K562 (cell line): ENCODE results near the gene TLX3.

Experiments
- ATF2 ChIP-seq: sonication (generic); formaldehyde crosslinking; IDR thresholded peaks from 2 replicates; pipeline ENCODE4 v1.8.1; 2022; ENCODE audit warnings: missing genetic modification reagents
- CTCF ChIP-seq, 3 experiments: IDR thresholded peaks in 2 of 3; conservative IDR thresholded peaks in 1 of 3; 2 replicates each; pipeline ENCODE4 v1.5.1; 2011 to 2012; ENCODE audit warnings: low read length in 3 of 3, mild to moderate bottlenecking in 3 of 3, control low read depth in 2 of 3, improper control_type of control experiment in 1 of 3, inconsistent platforms in 1 of 3, low read depth in 1 of 3, mixed read lengths in 1 of 3, moderate library complexity in 1 of 3; ENCODE audit not compliant: insufficient read depth in 2 of 3
- E2F6 ChIP-seq, 2 experiments: IDR thresholded peaks; 2 replicates each; pipeline ENCODE4 v1.6.1; 2011; ENCODE audit warnings: borderline replicate concordance in 1 of 2, control low read depth in 1 of 2, low read depth in 1 of 2, low read length in 1 of 2, mild to moderate bottlenecking in 1 of 2, mixed read lengths in 1 of 2, moderate library complexity in 1 of 2; ENCODE audit not compliant: insufficient read depth in 1 of 2, insufficient read length in 1 of 2, poor library complexity in 1 of 2, severe bottlenecking in 1 of 2; ENCODE audit errors: extremely low read depth in 1 of 2
- EP300 ChIP-seq: IDR thresholded peaks from 2 replicates; pipeline ENCODE4 v1.6.1; 2012; ENCODE audit warnings: low read length, improper control_type of control experiment
- JUND ChIP-seq, 2 experiments: IDR thresholded peaks; 2 replicates in 1 of 2; 3 replicates in 1 of 2; pipeline ENCODE4 v1.6.1; 2011; ENCODE audit warnings: borderline replicate concordance in 2 of 2, low read depth in 2 of 2, low read length in 2 of 2, improper control_type of control experiment in 1 of 2, missing biosample characterization in 1 of 2, missing genetic modification characterization in 1 of 2, missing genetic modification reagents in 1 of 2
- MTA3 ChIP-seq: fragments of 450-650 bp; formaldehyde crosslinking; IDR thresholded peaks from 2 replicates; pipeline ENCODE4 v1.6.1; 2017; ENCODE audit warnings: mild to moderate bottlenecking, borderline replicate concordance
- POLR2A ChIP-seq: fragments of 450-650 bp; conservative IDR thresholded peaks from 2 replicates; pipeline ENCODE4 v1.6.1; 2016
- SMAD4 ChIP-seq: fragments of 250-450 bp; sonication (Bioruptor Pico); conservative IDR thresholded peaks from 2 replicates; pipeline ENCODE4 v1.8.0; 2021; ENCODE audit warnings: inconsistent platforms, mild to moderate bottlenecking, moderate library complexity
- SRF ChIP-seq, 2 experiments: fragments of 250-450, 450-650 bp in 1 of 2; sonication (Bioruptor Pico) in 1 of 2; sonication (generic) in 1 of 2; formaldehyde crosslinking; IDR thresholded peaks; 2 replicates each; pipeline versions ENCODE4 v1.5.0 to v1.5.1; 2020 to 2022; ENCODE audit warnings: mild to moderate bottlenecking in 1 of 2, missing genetic modification reagents in 1 of 2
- TFE3 ChIP-seq: fragments of 450-650 bp; formaldehyde crosslinking; IDR thresholded peaks from 2 replicates; pipeline ENCODE4 v1.4.0; 2020; ENCODE audit warnings: mild to moderate bottlenecking, mixed read lengths

- TF ChIP-seq SRF (CRISPR knock-in tag; IDR thresholded peaks at IDR 0.05): no peak
- TF ChIP-seq E2F6 (IDR thresholded peaks at IDR 0.05; ENCODE audit: borderline replicate concordance in 1 of 2, extremely low read depth in 1 of 2, insufficient read depth in 1 of 2, insufficient read length in 1 of 2, low read depth in 1 of 2, low read length in 1 of 2, poor library complexity in 1 of 2, severe bottlenecking in 1 of 2): no peak
- no peak for TF ChIP-seq SMAD4 (CRISPR knock-in tag)
- no peak for TF ChIP-seq JUND (IDR thresholded peaks at IDR 0.05; ENCODE audit: borderline replicate concordance, low read depth, low read length)
- TF ChIP-seq JUND (tag; IDR thresholded peaks at IDR 0.05; ENCODE audit: borderline replicate concordance, low read depth, low read length): no peak
- no peak for TF ChIP-seq POLR2A
- no peak for TF ChIP-seq EP300
- TF ChIP-seq MTA3: no peak
- no peak for TF ChIP-seq TFE3 (CRISPR knock-in tag)
- TF ChIP-seq CTCF (IDR thresholded peaks at IDR 0.05 in 2 of 3, conservative IDR thresholded peaks at IDR 0.05 in 1 of 3; ENCODE audit: insufficient read depth in 2 of 3, low read depth in 1 of 3, low read length in 3 of 3): no peak
- TF ChIP-seq ATF2 (CRISPR knock-in tag): no peak
These were observed 9.0 kb downstream of the TLX3 start for GRCh38 chr5:171318026-171318425.
